Ascending aorta (tissue), 2 donors: Measurements from ENCODE around the gene NGFR. TPM values are rescaled to one million over a fixed set of nuclear protein-coding genes. Genes with fewer than 3 reads are reported as not detected.
A peak's percentile ranks its signal among the peaks of the same experiment; 100 is the strongest.

ENCODE experiments used
- DNase-seq, 2 donors: peaks; one replicate each; pipeline ENCODE4 v3.0.0-alpha.2; 2019; ENCODE audit warnings: low spot score in 2 of 2
- H3K27ac ChIP-seq, 2 donors: fragments of 200-600 bp; sonication (generic); one replicate each; pipeline ENCODE4 v1.5.1; 2016 to 2017; ENCODE audit warnings: mild to moderate bottlenecking in 1 of 2
- H3K27me3 ChIP-seq: fragments of 200-600 bp; sonication (generic); one replicate; pipeline ENCODE4 v1.5.1; 2017
- H3K36me3 ChIP-seq, 2 donors: fragments of 200-600 bp; sonication (generic); one replicate each; pipeline ENCODE4 v1.5.1; 2016
- H3K4me1 ChIP-seq, 2 donors: fragments of 200-600 bp; sonication (generic); one replicate each; pipeline ENCODE4 v1.5.1; 2016 to 2017; ENCODE audit warnings: mild to moderate bottlenecking in 1 of 2
- H3K4me3 ChIP-seq, 2 donors: fragments of 200-600 bp; sonication (generic); one replicate each; pipeline ENCODE4 v1.5.1; 2016 to 2017; ENCODE audit warnings: mild to moderate bottlenecking in 1 of 2
- H3K9me3 ChIP-seq, 2 donors: fragments of 200-600 bp; sonication (generic); one replicate each; pipeline ENCODE4 v1.5.1; 2016
- CTCF ChIP-seq, 3 experiments: fragments of 200-600 bp in 2 of 3; fragments of 450-650 bp in 1 of 3; sonication (generic) in 2 of 3; IDR thresholded peaks; one replicate each; pipeline ENCODE4 v1.5.1; 2016 to 2019; ENCODE audit warnings: antibody characterized with exemption in 3 of 3, mild to moderate bottlenecking in 1 of 3, moderate library complexity in 1 of 3
- intact Hi-C: fragments of 100-400 bp; cut with DNase I; formaldehyde crosslinking; loops from one replicate; pipeline ENCODE4 v1.15.1; 2023
- total RNA-seq: library from RNA; depleted of rRNA; stranded (reverse); fragments of >200 nt; gene quantifications from one replicate; pipeline ENCODE4 v1.1.0, GENCODE V29; 2016

NGFR gene
- total RNA-seq, 1 donor from 2014 or later, result 53.0 TPM

GRCh38 chr17:49551221-49552069 lies 56.4 kb downstream of the NGFR start:
- no peak overlapping the region for H3K4me3 ChIP-seq
- peak in 1 of 2 donors; percentile 58 for DNase-seq
- no peaks in the 10 kb centered on the region for H3K36me3 ChIP-seq
- intact Hi-C loops, result no loop called here
- H3K9me3 ChIP-seq, result no peaks in the 10 kb centered on the region
- H3K4me1 ChIP-seq, result peaks cover 0 to under 1% of the 10 kb centered on the region in 2 donors
- no peaks in the 10 kb centered on the region for H3K27me3 ChIP-seq
- no peak for TF ChIP-seq CTCF (IDR thresholded peaks at IDR 0.05)
- no peak overlapping the region for H3K27ac ChIP-seq

GRCh38 chr17:49552070-49552751 lies 57.1 kb downstream of the NGFR start:
- no peak for TF ChIP-seq CTCF (IDR thresholded peaks at IDR 0.05)
- no peak overlapping the region for H3K4me3 ChIP-seq
- H3K27ac ChIP-seq, result no peak overlapping the region
- peak in 1 of 2 donors; percentile 59 for DNase-seq
- intact Hi-C loops, result no loop called here
- no peaks in the 10 kb centered on the region for H3K36me3 ChIP-seq
- H3K27me3 ChIP-seq, result no peaks in the 10 kb centered on the region
- no peaks in the 10 kb centered on the region for H3K9me3 ChIP-seq
- peaks cover 0 to 2% of the 10 kb centered on the region in 2 donors for H3K4me1 ChIP-seq

- H3K4me3 ChIP-seq, result no peak overlapping the region
- peak in 1 of 2 donors; percentile 35 for DNase-seq
- no peak for TF ChIP-seq CTCF (IDR thresholded peaks at IDR 0.05)
- no peak overlapping the region for H3K27ac ChIP-seq
- intact Hi-C loops, result no loop called here
- H3K9me3 ChIP-seq, result no peaks in the 10 kb centered on the region
- H3K36me3 ChIP-seq, result no peaks in the 10 kb centered on the region
- H3K4me1 ChIP-seq, result peaks cover 0 to 2% of the 10 kb centered on the region in 2 donors
- no peaks in the 10 kb centered on the region for H3K27me3 ChIP-seq
Measured at GRCh38 chr17:49553676-49554335, 58.7 kb downstream of the NGFR start.

GRCh38 chr17:49554694-49555494 lies 59.8 kb downstream of the NGFR start:
- intact Hi-C loops, result no loop called here
- Histone ChIP-seq H3K27me3 (no peaks in the 10 kb centered on the region), H3K4me3 (no peak overlapping the region), H3K4me1 (peaks cover 0 to 2% of the 10 kb centered on the region in 2 donors), H3K9me3 (no peaks in the 10 kb centered on the region), H3K27ac (no peak overlapping the region), H3K36me3 (no peaks in the 10 kb centered on the region)
- peak in 1 of 2 donors; percentile 51 for DNase-seq
- no peak for TF ChIP-seq CTCF (IDR thresholded peaks at IDR 0.05)
